ENCODE data around the gene VSIG10. TPM values are rescaled to one million over a fixed set of nuclear protein-coding genes. Genes with fewer than 3 reads are reported as not detected.

Gene VSIG10
- total and polyA plus RNA-seq, 2 of the 13 experiments (the other 11 are each of a cell fraction or from before 2014, with no cell fraction given): 25.6 to 42.5 TPM

- TF ChIP-seq, protein P1, sequence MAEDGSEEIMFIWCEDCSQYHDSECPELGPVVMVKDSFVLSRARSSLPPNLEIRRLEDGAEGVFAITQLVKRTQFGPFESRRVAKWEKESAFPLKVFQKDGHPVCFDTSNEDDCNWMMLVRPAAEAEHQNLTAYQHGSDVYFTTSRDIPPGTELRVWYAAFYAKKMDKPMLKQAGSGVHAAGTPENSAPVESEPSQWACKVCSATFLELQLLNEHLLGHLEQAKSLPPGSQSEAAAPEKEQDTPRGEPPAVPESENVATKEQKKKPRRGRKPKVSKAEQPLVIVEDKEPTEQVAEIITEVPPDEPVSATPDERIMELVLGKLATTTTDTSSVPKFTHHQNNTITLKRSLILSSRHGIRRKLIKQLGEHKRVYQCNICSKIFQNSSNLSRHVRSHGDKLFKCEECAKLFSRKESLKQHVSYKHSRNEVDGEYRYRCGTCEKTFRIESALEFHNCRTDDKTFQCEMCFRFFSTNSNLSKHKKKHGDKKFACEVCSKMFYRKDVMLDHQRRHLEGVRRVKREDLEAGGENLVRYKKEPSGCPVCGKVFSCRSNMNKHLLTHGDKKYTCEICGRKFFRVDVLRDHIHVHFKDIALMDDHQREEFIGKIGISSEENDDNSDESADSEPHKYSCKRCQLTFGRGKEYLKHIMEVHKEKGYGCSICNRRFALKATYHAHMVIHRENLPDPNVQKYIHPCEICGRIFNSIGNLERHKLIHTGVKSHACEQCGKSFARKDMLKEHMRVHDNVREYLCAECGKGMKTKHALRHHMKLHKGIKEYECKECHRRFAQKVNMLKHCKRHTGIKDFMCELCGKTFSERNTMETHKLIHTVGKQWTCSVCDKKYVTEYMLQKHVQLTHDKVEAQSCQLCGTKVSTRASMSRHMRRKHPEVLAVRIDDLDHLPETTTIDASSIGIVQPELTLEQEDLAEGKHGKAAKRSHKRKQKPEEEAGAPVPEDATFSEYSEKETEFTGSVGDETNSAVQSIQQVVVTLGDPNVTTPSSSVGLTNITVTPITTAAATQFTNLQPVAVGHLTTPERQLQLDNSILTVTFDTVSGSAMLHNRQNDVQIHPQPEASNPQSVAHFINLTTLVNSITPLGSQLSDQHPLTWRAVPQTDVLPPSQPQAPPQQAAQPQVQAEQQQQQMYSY (CRISPR knock-in tag; IDR thresholded peaks at IDR 0.05): peak; percentile 55; the same call in 1 of the 2 replicates
- TF ChIP-seq GMEB1 (CRISPR knock-in tag; IDR thresholded peaks at IDR 0.05; ENCODE audit: borderline replicate concordance): peak; percentile 77
- no peak for TF ChIP-seq HNRNPH1 (optimal IDR thresholded peaks at IDR 0.05; ENCODE audit: low read depth, low read length)
- no peak; the same call in 1 of the 2 replicates for TF ChIP-seq ZNF143 (CRISPR knock-in tag; IDR thresholded peaks at IDR 0.05)
- TF ChIP-seq NFYB (CRISPR knock-in tag; IDR thresholded peaks at IDR 0.05): peak; percentile 93
- TF ChIP-seq ELF1 (CRISPR knock-in tag; IDR thresholded peaks at IDR 0.05): no peak
- TF ChIP-seq SP2 (CRISPR knock-in tag; IDR thresholded peaks at IDR 0.05): peak; percentile 69
- peak; percentile 81 for TF ChIP-seq PHF21A (CRISPR knock-in tag; IDR thresholded peaks at IDR 0.05)
- peak; percentile 81 for TF ChIP-seq ZMAT3 (CRISPR knock-in tag; conservative IDR thresholded peaks at IDR 0.05)
- TF ChIP-seq, protein P2, sequence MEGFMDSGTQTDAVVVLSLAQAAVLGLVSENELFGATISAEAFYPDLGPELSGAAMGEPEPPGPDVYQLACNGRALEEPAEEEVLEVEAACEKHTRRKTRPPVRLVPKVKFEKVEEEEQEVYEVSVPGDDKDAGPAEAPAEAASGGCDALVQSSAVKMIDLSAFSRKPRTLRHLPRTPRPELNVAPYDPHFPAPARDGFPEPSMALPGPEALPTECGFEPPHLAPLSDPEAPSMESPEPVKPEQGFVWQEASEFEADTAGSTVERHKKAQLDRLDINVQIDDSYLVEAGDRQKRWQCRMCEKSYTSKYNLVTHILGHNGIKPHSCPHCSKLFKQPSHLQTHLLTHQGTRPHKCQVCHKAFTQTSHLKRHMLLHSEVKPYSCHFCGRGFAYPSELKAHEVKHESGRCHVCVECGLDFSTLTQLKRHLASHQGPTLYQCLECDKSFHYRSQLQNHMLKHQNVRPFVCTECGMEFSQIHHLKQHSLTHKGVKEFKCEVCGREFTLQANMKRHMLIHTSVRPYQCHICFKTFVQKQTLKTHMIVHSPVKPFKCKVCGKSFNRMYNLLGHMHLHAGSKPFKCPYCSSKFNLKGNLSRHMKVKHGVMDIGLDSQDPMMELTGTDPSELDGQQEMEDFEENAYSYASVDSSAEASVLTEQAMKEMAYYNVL (CRISPR knock-in tag; IDR thresholded peaks at IDR 0.05; ENCODE audit: borderline replicate concordance): peak; percentile 66
- peak; percentile 79; the same call in 1 of the 2 replicates for TF ChIP-seq ZNF431 (CRISPR knock-in tag; IDR thresholded peaks at IDR 0.05; ENCODE audit: borderline replicate concordance, low read depth)
- peak; percentile 96 for TF ChIP-seq DR1 (CRISPR knock-in tag; IDR thresholded peaks at IDR 0.05)
- TF ChIP-seq ZNF136 (CRISPR knock-in tag; IDR thresholded peaks at IDR 0.05; ENCODE audit: low read depth): 0 out of 2 replicates have a peak, but pooled peaks have one; percentile 32
- TF ChIP-seq, protein P3, sequence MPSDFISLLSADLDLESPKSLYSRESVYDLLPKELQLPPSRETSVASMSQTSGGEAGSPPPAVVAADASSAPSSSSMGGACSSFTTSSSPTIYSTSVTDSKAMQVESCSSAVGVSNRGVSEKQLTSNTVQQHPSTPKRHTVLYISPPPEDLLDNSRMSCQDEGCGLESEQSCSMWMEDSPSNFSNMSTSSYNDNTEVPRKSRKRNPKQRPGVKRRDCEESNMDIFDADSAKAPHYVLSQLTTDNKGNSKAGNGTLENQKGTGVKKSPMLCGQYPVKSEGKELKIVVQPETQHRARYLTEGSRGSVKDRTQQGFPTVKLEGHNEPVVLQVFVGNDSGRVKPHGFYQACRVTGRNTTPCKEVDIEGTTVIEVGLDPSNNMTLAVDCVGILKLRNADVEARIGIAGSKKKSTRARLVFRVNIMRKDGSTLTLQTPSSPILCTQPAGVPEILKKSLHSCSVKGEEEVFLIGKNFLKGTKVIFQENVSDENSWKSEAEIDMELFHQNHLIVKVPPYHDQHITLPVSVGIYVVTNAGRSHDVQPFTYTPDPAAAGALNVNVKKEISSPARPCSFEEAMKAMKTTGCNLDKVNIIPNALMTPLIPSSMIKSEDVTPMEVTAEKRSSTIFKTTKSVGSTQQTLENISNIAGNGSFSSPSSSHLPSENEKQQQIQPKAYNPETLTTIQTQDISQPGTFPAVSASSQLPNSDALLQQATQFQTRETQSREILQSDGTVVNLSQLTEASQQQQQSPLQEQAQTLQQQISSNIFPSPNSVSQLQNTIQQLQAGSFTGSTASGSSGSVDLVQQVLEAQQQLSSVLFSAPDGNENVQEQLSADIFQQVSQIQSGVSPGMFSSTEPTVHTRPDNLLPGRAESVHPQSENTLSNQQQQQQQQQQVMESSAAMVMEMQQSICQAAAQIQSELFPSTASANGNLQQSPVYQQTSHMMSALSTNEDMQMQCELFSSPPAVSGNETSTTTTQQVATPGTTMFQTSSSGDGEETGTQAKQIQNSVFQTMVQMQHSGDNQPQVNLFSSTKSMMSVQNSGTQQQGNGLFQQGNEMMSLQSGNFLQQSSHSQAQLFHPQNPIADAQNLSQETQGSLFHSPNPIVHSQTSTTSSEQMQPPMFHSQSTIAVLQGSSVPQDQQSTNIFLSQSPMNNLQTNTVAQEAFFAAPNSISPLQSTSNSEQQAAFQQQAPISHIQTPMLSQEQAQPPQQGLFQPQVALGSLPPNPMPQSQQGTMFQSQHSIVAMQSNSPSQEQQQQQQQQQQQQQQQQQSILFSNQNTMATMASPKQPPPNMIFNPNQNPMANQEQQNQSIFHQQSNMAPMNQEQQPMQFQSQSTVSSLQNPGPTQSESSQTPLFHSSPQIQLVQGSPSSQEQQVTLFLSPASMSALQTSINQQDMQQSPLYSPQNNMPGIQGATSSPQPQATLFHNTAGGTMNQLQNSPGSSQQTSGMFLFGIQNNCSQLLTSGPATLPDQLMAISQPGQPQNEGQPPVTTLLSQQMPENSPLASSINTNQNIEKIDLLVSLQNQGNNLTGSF (CRISPR knock-in tag; IDR thresholded peaks at IDR 0.05): peak; percentile 72; the same call in 1 of the 2 replicates
Measured at GRCh38 chr12:118135788-118136558, 32.2 kb upstream of the VSIG10 start, which contains the start of gene PEBP1 (continued).
